ENCODE data around the gene CDH23. TPM values are rescaled to one million over a fixed set of nuclear protein-coding genes. Genes with fewer than 3 reads are reported as not detected.
A peak's percentile ranks its signal among the peaks of the same experiment; 100 is the strongest.

Gene CDH23
- total RNA-seq, 2 donors from 2014 or later: 8.1 to 9.0 TPM

GRCh38 chr10:71671994-71672946 is 275.6 kb downstream of the CDH23 start:
- Mint-ChIP-seq H3K4me1 (peaks cover 7% of the 10 kb centered on the region), H3K27me3 (peaks cover under 1% of the 10 kb centered on the region), H3K27ac (no peak overlapping the region), H3K4me3 (no peak overlapping the region), H3K36me3 (ENCODE audit: low read depth) (peaks cover 3% of the 10 kb centered on the region)
- no peak for ATAC-seq
- no peak for DNase-seq
- H3K9me3 ChIP-seq (ENCODE audit: control insufficient read depth, low read length, poor library complexity, severe bottlenecking): no peaks in the 10 kb centered on the region

- H3K36me3 Mint-ChIP-seq (ENCODE audit: low read depth): no peaks in the 10 kb centered on the region
- H3K4me1 Mint-ChIP-seq: peaks cover 3% of the 10 kb centered on the region
- H3K4me3 Mint-ChIP-seq: no peak overlapping the region
- no peak overlapping the region for H3K27ac Mint-ChIP-seq
- peaks cover 16% of the 10 kb centered on the region for H3K27me3 Mint-ChIP-seq
- DNase-seq (no peak), ATAC-seq (no peak)
- no peaks in the 10 kb centered on the region for H3K9me3 ChIP-seq (ENCODE audit: control insufficient read depth, low read length, poor library complexity, severe bottlenecking)
Measured at GRCh38 chr10:71675295-71675970, 278.7 kb downstream of the CDH23 start.

GRCh38 chr10:71677261-71677660 is 280.5 kb downstream of the CDH23 start:
- Mint-ChIP-seq H3K4me1 (peaks cover 3% of the 10 kb centered on the region), H3K27ac (no peak overlapping the region), H3K4me3 (no peak overlapping the region), H3K27me3 (peaks cover 16% of the 10 kb centered on the region), H3K36me3 (ENCODE audit: low read depth) (no peaks in the 10 kb centered on the region)
- H3K9me3 ChIP-seq (ENCODE audit: control insufficient read depth, low read length, poor library complexity, severe bottlenecking): no peaks in the 10 kb centered on the region
- DNase-seq (no peak), ATAC-seq (no peak)

GRCh38 chr10:71678057-71678805 is 281.5 kb downstream of the CDH23 start:
- no peak for ATAC-seq

GRCh38 chr10:71679425-71679824 is 282.7 kb downstream of the CDH23 start:
- Mint-ChIP-seq H3K4me1 (peaks cover 2% of the 10 kb centered on the region), H3K27me3 (peaks cover 23% of the 10 kb centered on the region), H3K4me3 (no peak overlapping the region), H3K36me3 (ENCODE audit: low read depth) (no peaks in the 10 kb centered on the region), H3K27ac (no peak overlapping the region)
- DNase-seq (no peak), ATAC-seq (no peak)
- no peaks in the 10 kb centered on the region for H3K9me3 ChIP-seq (ENCODE audit: control insufficient read depth, low read length, poor library complexity, severe bottlenecking)

More at GRCh38 chr10:71678057-71678805, 281.5 kb downstream of the CDH23 start:
- H3K9me3 ChIP-seq (ENCODE audit: control insufficient read depth, low read length, poor library complexity, severe bottlenecking): no peaks in the 10 kb centered on the region
- DNase-seq: no peak
- Mint-ChIP-seq H3K4me3 (no peak overlapping the region), H3K4me1 (peaks cover 2% of the 10 kb centered on the region), H3K36me3 (ENCODE audit: low read depth) (no peaks in the 10 kb centered on the region), H3K27me3 (peaks cover 22% of the 10 kb centered on the region), H3K27ac (no peak overlapping the region)

- Mint-ChIP-seq H3K4me3 (no peak overlapping the region), H3K36me3 (ENCODE audit: low read depth) (no peaks in the 10 kb centered on the region), H3K4me1 (peaks cover 2% of the 10 kb centered on the region), H3K27me3 (peaks cover 23% of the 10 kb centered on the region), H3K27ac (no peak overlapping the region)
- H3K9me3 ChIP-seq (ENCODE audit: control insufficient read depth, low read length, poor library complexity, severe bottlenecking): no peaks in the 10 kb centered on the region
- ATAC-seq (no peak), DNase-seq (no peak)
Measured at GRCh38 chr10:71681977-71682376, 285.3 kb downstream of the CDH23 start.

GRCh38 chr10:71683301-71683700 is 286.6 kb downstream of the CDH23 start:
- DNase-seq (no peak), ATAC-seq (no peak)
- no peaks in the 10 kb centered on the region for H3K9me3 ChIP-seq (ENCODE audit: control insufficient read depth, low read length, poor library complexity, severe bottlenecking)
- Mint-ChIP-seq H3K36me3 (ENCODE audit: low read depth) (no peaks in the 10 kb centered on the region), H3K4me3 (no peak overlapping the region), H3K4me1 (peaks cover 2% of the 10 kb centered on the region), H3K27me3 (peaks cover 13% of the 10 kb centered on the region), H3K27ac (no peak overlapping the region)

- H3K4me3 Mint-ChIP-seq: no peak overlapping the region
- H3K27me3 Mint-ChIP-seq: peaks cover 7% of the 10 kb centered on the region
- H3K9me3 ChIP-seq (ENCODE audit: control insufficient read depth, low read length, poor library complexity, severe bottlenecking): no peaks in the 10 kb centered on the region
- ATAC-seq (no peak), DNase-seq (no peak)
- no peaks in the 10 kb centered on the region for H3K36me3 Mint-ChIP-seq (ENCODE audit: low read depth)
- no peak overlapping the region for H3K27ac Mint-ChIP-seq
- H3K4me1 Mint-ChIP-seq: peaks cover 2% of the 10 kb centered on the region
Measured at GRCh38 chr10:71684356-71685173, 287.8 kb downstream of the CDH23 start.

- H3K27me3 Mint-ChIP-seq: peaks cover 7% of the 10 kb centered on the region
- H3K27ac Mint-ChIP-seq: peak overlapping the region; percentile 34
- ATAC-seq: no peak
- no peaks in the 10 kb centered on the region for H3K36me3 Mint-ChIP-seq (ENCODE audit: low read depth)
- no peak overlapping the region for H3K4me3 Mint-ChIP-seq
- H3K4me1 Mint-ChIP-seq: peaks cover 2% of the 10 kb centered on the region
- H3K9me3 ChIP-seq (ENCODE audit: control insufficient read depth, low read length, poor library complexity, severe bottlenecking): no peaks in the 10 kb centered on the region
- DNase-seq: no peak
Measured at GRCh38 chr10:71685554-71686232, 289.0 kb downstream of the CDH23 start.

- no peak overlapping the region for H3K27ac Mint-ChIP-seq
- ATAC-seq: no peak
Measured at GRCh38 chr10:71687077-71687476, 290.4 kb downstream of the CDH23 start.

GRCh38 chr10:71687480-71687879 is 290.8 kb downstream of the CDH23 start:
- Mint-ChIP-seq H3K4me1 (peaks cover 4% of the 10 kb centered on the region), H3K27ac (peak overlapping the region; percentile 16), H3K4me3 (no peak overlapping the region), H3K27me3 (peaks cover 7% of the 10 kb centered on the region), H3K36me3 (ENCODE audit: low read depth) (no peaks in the 10 kb centered on the region)
- no peak for DNase-seq
- ATAC-seq: no peak
- no peaks in the 10 kb centered on the region for H3K9me3 ChIP-seq (ENCODE audit: control insufficient read depth, low read length, poor library complexity, severe bottlenecking)

More at GRCh38 chr10:71687077-71687476, 290.4 kb downstream of the CDH23 start:
- DNase-seq: no peak
- H3K36me3 Mint-ChIP-seq (ENCODE audit: low read depth): no peaks in the 10 kb centered on the region
- H3K27me3 Mint-ChIP-seq: peaks cover 7% of the 10 kb centered on the region
- H3K4me3 Mint-ChIP-seq: no peak overlapping the region
- peaks cover 4% of the 10 kb centered on the region for H3K4me1 Mint-ChIP-seq
- H3K9me3 ChIP-seq (ENCODE audit: control insufficient read depth, low read length, poor library complexity, severe bottlenecking): no peaks in the 10 kb centered on the region

GRCh38 chr10:71688256-71688655 is 291.5 kb downstream of the CDH23 start:
- Mint-ChIP-seq H3K4me3 (peak overlapping the region; percentile 0), H3K27ac (peak overlapping the region; percentile 16), H3K36me3 (ENCODE audit: low read depth) (no peaks in the 10 kb centered on the region), H3K4me1 (peaks cover 2% of the 10 kb centered on the region), H3K27me3 (peaks cover under 1% of the 10 kb centered on the region)
- DNase-seq (no peak), ATAC-seq (no peak)
- H3K9me3 ChIP-seq (ENCODE audit: control insufficient read depth, low read length, poor library complexity, severe bottlenecking): no peaks in the 10 kb centered on the region

Measured in T-helper 17 cell (primary cell).